Measurements from ENCODE around the gene BID.

DNA sequence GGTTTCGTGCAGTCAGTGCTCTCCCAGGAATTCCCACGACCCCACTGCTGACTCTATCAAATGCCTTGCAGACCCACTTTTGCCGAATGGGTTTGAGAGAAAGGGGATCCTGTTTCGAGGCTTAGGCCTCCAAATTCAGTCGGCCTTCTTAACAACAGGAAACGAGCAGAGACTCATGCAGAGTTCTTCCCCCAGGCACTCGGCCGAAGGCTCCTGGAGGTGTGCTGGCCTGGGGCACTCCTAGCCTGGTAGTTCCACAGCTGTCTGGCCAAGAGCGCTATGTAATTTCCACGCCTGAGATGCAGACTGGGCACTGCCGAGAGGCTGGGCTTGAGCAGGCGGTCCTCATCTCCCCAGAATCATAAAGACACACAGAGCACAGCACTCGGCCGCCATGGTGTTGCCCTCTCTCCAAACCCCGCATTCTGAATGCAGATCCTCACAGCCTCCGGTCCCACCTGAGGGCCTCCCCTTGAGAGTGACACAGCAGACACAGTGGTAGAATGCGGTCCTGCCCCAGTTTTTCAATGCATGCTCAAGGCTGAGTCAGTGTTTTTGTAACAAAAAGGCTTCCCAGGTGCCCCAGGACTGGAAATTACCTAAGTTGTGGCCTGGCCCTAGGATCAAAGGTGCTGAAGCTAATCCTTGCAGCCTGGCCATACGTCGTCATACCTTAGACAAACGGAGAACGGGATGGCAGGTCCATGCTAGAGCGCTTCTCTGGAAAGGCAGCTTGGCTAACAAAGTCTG, 30.2 kb upstream of the BID start:
- TF ChIP-seq, protein P1, sequence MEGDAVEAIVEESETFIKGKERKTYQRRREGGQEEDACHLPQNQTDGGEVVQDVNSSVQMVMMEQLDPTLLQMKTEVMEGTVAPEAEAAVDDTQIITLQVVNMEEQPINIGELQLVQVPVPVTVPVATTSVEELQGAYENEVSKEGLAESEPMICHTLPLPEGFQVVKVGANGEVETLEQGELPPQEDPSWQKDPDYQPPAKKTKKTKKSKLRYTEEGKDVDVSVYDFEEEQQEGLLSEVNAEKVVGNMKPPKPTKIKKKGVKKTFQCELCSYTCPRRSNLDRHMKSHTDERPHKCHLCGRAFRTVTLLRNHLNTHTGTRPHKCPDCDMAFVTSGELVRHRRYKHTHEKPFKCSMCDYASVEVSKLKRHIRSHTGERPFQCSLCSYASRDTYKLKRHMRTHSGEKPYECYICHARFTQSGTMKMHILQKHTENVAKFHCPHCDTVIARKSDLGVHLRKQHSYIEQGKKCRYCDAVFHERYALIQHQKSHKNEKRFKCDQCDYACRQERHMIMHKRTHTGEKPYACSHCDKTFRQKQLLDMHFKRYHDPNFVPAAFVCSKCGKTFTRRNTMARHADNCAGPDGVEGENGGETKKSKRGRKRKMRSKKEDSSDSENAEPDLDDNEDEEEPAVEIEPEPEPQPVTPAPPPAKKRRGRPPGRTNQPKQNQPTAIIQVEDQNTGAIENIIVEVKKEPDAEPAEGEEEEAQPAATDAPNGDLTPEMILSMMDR (IDR thresholded peaks at IDR 0.05; ENCODE audit: insufficient read depth, low read length), result no peak
- TF ChIP-seq, protein P2, sequence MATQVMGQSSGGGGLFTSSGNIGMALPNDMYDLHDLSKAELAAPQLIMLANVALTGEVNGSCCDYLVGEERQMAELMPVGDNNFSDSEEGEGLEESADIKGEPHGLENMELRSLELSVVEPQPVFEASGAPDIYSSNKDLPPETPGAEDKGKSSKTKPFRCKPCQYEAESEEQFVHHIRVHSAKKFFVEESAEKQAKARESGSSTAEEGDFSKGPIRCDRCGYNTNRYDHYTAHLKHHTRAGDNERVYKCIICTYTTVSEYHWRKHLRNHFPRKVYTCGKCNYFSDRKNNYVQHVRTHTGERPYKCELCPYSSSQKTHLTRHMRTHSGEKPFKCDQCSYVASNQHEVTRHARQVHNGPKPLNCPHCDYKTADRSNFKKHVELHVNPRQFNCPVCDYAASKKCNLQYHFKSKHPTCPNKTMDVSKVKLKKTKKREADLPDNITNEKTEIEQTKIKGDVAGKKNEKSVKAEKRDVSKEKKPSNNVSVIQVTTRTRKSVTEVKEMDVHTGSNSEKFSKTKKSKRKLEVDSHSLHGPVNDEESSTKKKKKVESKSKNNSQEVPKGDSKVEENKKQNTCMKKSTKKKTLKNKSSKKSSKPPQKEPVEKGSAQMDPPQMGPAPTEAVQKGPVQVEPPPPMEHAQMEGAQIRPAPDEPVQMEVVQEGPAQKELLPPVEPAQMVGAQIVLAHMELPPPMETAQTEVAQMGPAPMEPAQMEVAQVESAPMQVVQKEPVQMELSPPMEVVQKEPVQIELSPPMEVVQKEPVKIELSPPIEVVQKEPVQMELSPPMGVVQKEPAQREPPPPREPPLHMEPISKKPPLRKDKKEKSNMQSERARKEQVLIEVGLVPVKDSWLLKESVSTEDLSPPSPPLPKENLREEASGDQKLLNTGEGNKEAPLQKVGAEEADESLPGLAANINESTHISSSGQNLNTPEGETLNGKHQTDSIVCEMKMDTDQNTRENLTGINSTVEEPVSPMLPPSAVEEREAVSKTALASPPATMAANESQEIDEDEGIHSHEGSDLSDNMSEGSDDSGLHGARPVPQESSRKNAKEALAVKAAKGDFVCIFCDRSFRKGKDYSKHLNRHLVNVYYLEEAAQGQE (IDR thresholded peaks at IDR 0.05; ENCODE audit: insufficient replicate concordance, low read depth), result no peak
